ENCODE results near the gene PDLIM3.

DNA sequence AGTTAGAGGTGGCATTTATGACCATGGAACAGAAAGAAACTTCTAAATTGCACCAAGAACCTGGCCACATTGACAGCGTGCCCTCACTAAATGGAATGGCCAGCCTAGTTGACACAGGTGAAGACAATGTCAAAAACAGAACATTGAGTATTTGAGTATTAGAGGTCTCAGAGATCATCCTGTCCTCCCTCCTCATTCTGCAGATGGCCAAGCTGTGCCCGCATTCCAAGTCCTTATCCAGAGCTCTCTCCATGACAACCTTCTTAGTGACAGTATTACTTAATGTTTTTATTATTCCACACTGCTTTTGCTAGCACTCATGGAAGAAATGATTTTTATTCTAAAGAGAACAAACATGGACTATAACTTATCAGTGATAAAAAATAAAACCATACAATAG lies 53.9 kb downstream of the PDLIM3 start:
- TF ChIP-seq, protein P1, sequence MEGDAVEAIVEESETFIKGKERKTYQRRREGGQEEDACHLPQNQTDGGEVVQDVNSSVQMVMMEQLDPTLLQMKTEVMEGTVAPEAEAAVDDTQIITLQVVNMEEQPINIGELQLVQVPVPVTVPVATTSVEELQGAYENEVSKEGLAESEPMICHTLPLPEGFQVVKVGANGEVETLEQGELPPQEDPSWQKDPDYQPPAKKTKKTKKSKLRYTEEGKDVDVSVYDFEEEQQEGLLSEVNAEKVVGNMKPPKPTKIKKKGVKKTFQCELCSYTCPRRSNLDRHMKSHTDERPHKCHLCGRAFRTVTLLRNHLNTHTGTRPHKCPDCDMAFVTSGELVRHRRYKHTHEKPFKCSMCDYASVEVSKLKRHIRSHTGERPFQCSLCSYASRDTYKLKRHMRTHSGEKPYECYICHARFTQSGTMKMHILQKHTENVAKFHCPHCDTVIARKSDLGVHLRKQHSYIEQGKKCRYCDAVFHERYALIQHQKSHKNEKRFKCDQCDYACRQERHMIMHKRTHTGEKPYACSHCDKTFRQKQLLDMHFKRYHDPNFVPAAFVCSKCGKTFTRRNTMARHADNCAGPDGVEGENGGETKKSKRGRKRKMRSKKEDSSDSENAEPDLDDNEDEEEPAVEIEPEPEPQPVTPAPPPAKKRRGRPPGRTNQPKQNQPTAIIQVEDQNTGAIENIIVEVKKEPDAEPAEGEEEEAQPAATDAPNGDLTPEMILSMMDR (IDR thresholded peaks at IDR 0.05; ENCODE audit: low read depth, low read length): no peak
- TF ChIP-seq POLR2A (IDR thresholded peaks at IDR 0.05; ENCODE audit: extremely low read depth, insufficient read length): no peak
- no peak for TF ChIP-seq MYC (IDR thresholded peaks at IDR 0.05; ENCODE audit: low read depth, low read length)

Data from NB4 (cell line).